IMR-90 (cell line): ENCODE results near the gene COL12A1. TPM values are rescaled to one million over a fixed set of nuclear protein-coding genes. Genes with fewer than 3 reads are reported as not detected.

Source experiments
- ATAC-seq: fragments of 200-7000 bp; cut with Tn5 transposase; 2 replicates; pipeline ENCODE4 v1.9.1; 2020; ENCODE audit warnings: low read depth, mild to moderate bottlenecking, moderate library complexity
- BruUV-seq: library from RNA; stranded (reverse); fragments of 400-500 nt; replicated peaks from 2 replicates; lab custom pipeline; 2021; lab: Mats Ljungman, UMichigan
- CTCF ChIA-PET: fragments of 300-600 bp; formaldehyde crosslinking; extraction: SDS; loops from one replicate; lab custom pipeline; 2021; ENCODE audit warnings: antibody characterized with exemption; lab: Yijun Ruan, JAX
- POLR2A ChIA-PET: fragments of 300-600 bp; sonication (Branson Sonifier 250); formaldehyde crosslinking; loops from one replicate; lab custom pipeline; 2022; ENCODE audit warnings: antibody characterized with exemption; ENCODE audit not compliant: unreplicated experiment; lab: Charles Lee
- DNase-seq: peaks from one replicate; pipeline ENCODE4 v3.0.0; 2013
- H2AFZ ChIP-seq: replicated peaks from 2 replicates; pipeline ENCODE3; 2013; ENCODE audit warnings: low read length, mild to moderate bottlenecking; ENCODE audit not compliant: poor library complexity
- H2AK5ac ChIP-seq: 2 replicates; pipeline ENCODE4 v1.6.1; 2013; ENCODE audit warnings: low read depth, low read length, inconsistent platforms
- H2AK9ac ChIP-seq: replicated peaks from 2 replicates; pipeline ENCODE3; 2013; ENCODE audit warnings: mild to moderate bottlenecking, low read depth, low read length, moderate library complexity; ENCODE audit not compliant: poor library complexity
- H2BK120ac ChIP-seq: 2 replicates; pipeline ENCODE4 v1.6.1; 2013; ENCODE audit warnings: low read depth, low read length, inconsistent platforms
- H2BK15ac ChIP-seq: 3 replicates; pipeline ENCODE4 v1.6.1; 2013; ENCODE audit warnings: low read depth, low read length, inconsistent platforms
- H2BK20ac ChIP-seq: 2 replicates; pipeline ENCODE4 v1.6.1; 2013; ENCODE audit warnings: low read depth, mild to moderate bottlenecking, inconsistent platforms, low read length, moderate library complexity
- H2BK5ac ChIP-seq: 2 replicates; pipeline ENCODE4 v1.6.1; 2013; ENCODE audit warnings: mild to moderate bottlenecking, low read depth, low read length, inconsistent platforms; ENCODE audit not compliant: poor library complexity, severe bottlenecking
- H3K14ac ChIP-seq: replicated peaks from 2 replicates; pipeline ENCODE4 v1.6.1; 2013; ENCODE audit warnings: low read depth, low read length, inconsistent platforms
- H3K18ac ChIP-seq: 2 replicates; pipeline ENCODE4 v1.6.1; 2013; ENCODE audit warnings: low read depth, low read length, control low read depth
- H3K23ac ChIP-seq: 2 replicates; pipeline ENCODE4 v1.6.1; 2013; ENCODE audit warnings: low read depth, low read length, inconsistent platforms
- H3K27ac ChIP-seq: 2 replicates; pipeline ENCODE4 v1.5.1; 2013; ENCODE audit warnings: mild to moderate bottlenecking, control low read depth, low read length; ENCODE audit not compliant: insufficient read depth
- H3K27me3 ChIP-seq: 2 replicates; pipeline ENCODE4 v1.6.1; 2013; ENCODE audit warnings: low read length; ENCODE audit not compliant: control insufficient read depth, insufficient read depth
- H3K36me3 ChIP-seq: 2 replicates; pipeline ENCODE4 v1.6.1; 2013; ENCODE audit warnings: low read length, mixed read lengths; ENCODE audit not compliant: control insufficient read depth, insufficient read depth
- H3K4ac ChIP-seq: 2 replicates; pipeline ENCODE4 v1.6.1; 2013; ENCODE audit warnings: low read depth, low read length, inconsistent platforms
- H3K4me1 ChIP-seq: 2 replicates; pipeline ENCODE4 v1.6.1; 2013; ENCODE audit warnings: low read length, mixed read lengths; ENCODE audit not compliant: control insufficient read depth, insufficient read depth
- H3K4me2 ChIP-seq: 2 replicates; pipeline ENCODE4 v1.6.1; 2013; ENCODE audit warnings: low read depth, mild to moderate bottlenecking, control low read depth, low read length, moderate library complexity
- H3K4me3 ChIP-seq: 2 replicates; pipeline ENCODE4 v1.5.1; 2013; ENCODE audit warnings: low read depth, mild to moderate bottlenecking, control low read depth, low read length, moderate library complexity; ENCODE audit not compliant: insufficient read depth
- H3K56ac ChIP-seq: 2 replicates; pipeline ENCODE4 v1.6.1; 2013; ENCODE audit warnings: low read length, inconsistent platforms; ENCODE audit not compliant: insufficient read depth; ENCODE audit errors: extremely low read depth
- H3K79me1 ChIP-seq, 2 experiments: 2 replicates each; pipeline ENCODE4 v1.6.1; 2013; ENCODE audit warnings: low read length in 2 of 2, inconsistent platforms in 1 of 2, low read depth in 1 of 2
- H3K9ac ChIP-seq: 2 replicates; pipeline ENCODE4 v1.6.1; 2013; ENCODE audit warnings: low read depth, low read length, control low read depth
- H3K9me1 ChIP-seq: 2 replicates; pipeline ENCODE4 v1.6.1; 2013; ENCODE audit warnings: low read length, inconsistent platforms; ENCODE audit not compliant: insufficient read depth
- H3K9me3 ChIP-seq: 2 replicates; pipeline ENCODE4 v1.6.1; 2013; ENCODE audit warnings: low read length; ENCODE audit not compliant: control insufficient read depth, insufficient read depth
- H4K20me1 ChIP-seq: 2 replicates; pipeline ENCODE4 v1.6.1; 2013; ENCODE audit warnings: low read length, inconsistent platforms; ENCODE audit not compliant: insufficient read depth
- H4K5ac ChIP-seq: 2 replicates; pipeline ENCODE4 v1.6.1; 2013; ENCODE audit warnings: mild to moderate bottlenecking, low read depth, low read length, control low read depth
- H4K8ac ChIP-seq, 2 experiments: 2 replicates each; pipeline ENCODE4 v1.6.1; 2013; ENCODE audit warnings: low read depth in 2 of 2, low read length in 2 of 2, control low read depth in 1 of 2, inconsistent platforms in 1 of 2
- H4K91ac ChIP-seq: 2 replicates; pipeline ENCODE4 v1.6.1; 2013; ENCODE audit warnings: low read depth, low read length, inconsistent platforms; ENCODE audit not compliant: insufficient read depth
- BHLHE40 ChIP-seq: fragments of 150-350 bp; IDR thresholded peaks from 2 replicates; pipeline ENCODE4 v1.6.1; 2016; ENCODE audit warnings: mild to moderate bottlenecking, low read depth, low read length
- WGBS, 2 experiments: methylation state at CpG; one replicate each; pipeline versions ENCODE4 v1.1.5 to v1.1.7; 2013; ENCODE audit warnings: missing lambda C conversion rate in 2 of 2; ENCODE audit not compliant: insufficient read length in 1 of 2; ENCODE audit errors: extremely low coverage in 2 of 2; 5-methylcytosine and 5-hydroxymethylcytosine counted together
- dilution Hi-C: fragments of 300-500 bp; cut with HindIII; formaldehyde crosslinking; loops from one replicate; pipeline ENCODE4 v1.14.3; 2018; ENCODE audit warnings: low sequenced_read_pairs; ENCODE audit not compliant: unreplicated experiment
- in situ Hi-C: fragments of 300-500 bp; cut with MboI; formaldehyde crosslinking; loops from 3 replicates; pipeline ENCODE4 v1.14.3; 2019; ENCODE audit warnings: low sequenced_read_pairs, inconsistent platforms, mixed read lengths
- intact Hi-C: fragments of 100-400 bp; cut with micrococcal nuclease; formaldehyde crosslinking; loops from 2 replicates; pipeline ENCODE4 v1.10.0; 2022
- polyA plus RNA-seq, 3 experiments: library from polyadenylated mRNA; depleted of rRNA; stranded (reverse); fragments of >200 nt; gene quantifications; 2 replicates each; pipeline ENCODE4 v1.2.3, GENCODE V29; 2012; ENCODE audit warnings: low replicate concordance in 1 of 3
- total RNA-seq: library from RNA; depleted of rRNA; stranded (reverse); fragments of >200 nt; gene quantifications from 2 replicates; pipeline ENCODE4 v1.2.3, GENCODE V29; 2012

COL12A1 gene
- total and polyA plus RNA-seq, 2 of the 4 experiments (the other 2 are of a cell fraction) = 350 to 452 TPM

GRCh38 chr6:75154973-75155372 lies 50.9 kb downstream of the COL12A1 start:
- H3K9me1 ChIP-seq = peaks cover 14% of the 10 kb centered on the region
- peak overlapping the region; percentile 38 for H2BK5ac ChIP-seq
- no peak overlapping the region for H4K91ac ChIP-seq
- no TSS peak for BruUV-seq
- H3K27ac ChIP-seq = peak overlapping the region; percentile 25; the same call in 1 of the 2 replicates
- no peak overlapping the region for H2BK120ac ChIP-seq
- H3K9ac ChIP-seq = no peak overlapping the region
- no peak overlapping the region for H2AK5ac ChIP-seq
- H3K18ac ChIP-seq = no peak overlapping the region
- H3K4ac ChIP-seq = no peak overlapping the region
- H3K27me3 ChIP-seq = no peaks in the 10 kb centered on the region
- H4K8ac ChIP-seq = peak overlapping the region in 1 of 2 experiments; percentile 5; a peak in 1 of 4 replicates
- ATAC-seq = no peak
- POLR2A ChIA-PET = no interaction called here
- H2BK20ac ChIP-seq = no peak overlapping the region
- H3K4me2 ChIP-seq = no peak overlapping the region
- H3K23ac ChIP-seq = peak overlapping the region; percentile 60; the same call in 1 of the 2 replicates
- no peak overlapping the region for H3K14ac ChIP-seq
- DNase-seq = no peak
- H2AFZ ChIP-seq = no peak overlapping the region
- H4K5ac ChIP-seq = no peak overlapping the region
- no peak overlapping the region for H2BK15ac ChIP-seq
- H3K4me1 ChIP-seq = peaks cover 7% of the 10 kb centered on the region; the same call in 1 of the 2 replicates
- TF ChIP-seq BHLHE40 = no peak
- H3K79me1 ChIP-seq = peaks cover 24 to 54% of the 10 kb centered on the region in 2 experiments
- in situ Hi-C loops = no loop called here
- dilution Hi-C loops = no loop called here
- WGBS, 2 experiments = no CpG with 5 or more reads among the region's 1 CpG
- no peaks in the 10 kb centered on the region for H3K9me3 ChIP-seq
- peaks cover 18% of the 10 kb centered on the region for H4K20me1 ChIP-seq
- no peak overlapping the region for H3K4me3 ChIP-seq
- no peak overlapping the region for H2AK9ac ChIP-seq
- H3K56ac ChIP-seq = no peak overlapping the region
- peaks cover 42% of the 10 kb centered on the region for H3K36me3 ChIP-seq
- CTCF ChIA-PET = interaction anchor here (1.2 kb wide), 1 partner anchor 43 kb away, joined by 4 read pairs; no protein-coding TSS in a partner anchor
- intact Hi-C loops = no loop called here
